Spleen (tissue), 11 donors: ENCODE measurements around the gene OPHN1. TPM values are rescaled to one million over a fixed set of nuclear protein-coding genes. Genes with fewer than 3 reads are reported as not detected.

Experiments
- DNase-seq: peaks from one replicate; pipeline ENCODE4 v3.0.0-alpha.2; 2020
- H3K27ac ChIP-seq, 8 donors: fragments of 200-600 bp; sonication (generic) in 7 of 8; 1 replicate in 4 of 8; 2 replicates in 4 of 8; pipeline versions ENCODE4 v1.5.0 to v1.8.0; 2016 to 2021; ENCODE audit warnings: inconsistent platforms in 4 of 8, mild to moderate bottlenecking in 4 of 8, moderate library complexity in 1 of 8
- H3K27me3 ChIP-seq, 7 donors: fragments of 200-600 bp; sonication (generic) in 6 of 7; replicated peaks in 1 of 7; 1 replicate in 4 of 7; 2 replicates in 3 of 7; pipeline versions ENCODE4 v1.5.0 to v1.8.0; 2016 to 2021; ENCODE audit warnings: inconsistent platforms in 3 of 7, mild to moderate bottlenecking in 1 of 7
- H3K36me3 ChIP-seq, 6 donors: fragments of 200-600 bp; sonication (generic) in 5 of 6; 1 replicate in 4 of 6; 2 replicates in 2 of 6; pipeline versions ENCODE4 v1.5.0 to v1.8.0; 2016 to 2021; ENCODE audit warnings: inconsistent platforms in 2 of 6
- H3K4me1 ChIP-seq, 6 donors: fragments of 200-600 bp; sonication (generic) in 5 of 6; 1 replicate in 3 of 6; 2 replicates in 3 of 6; pipeline versions ENCODE4 v1.5.0 to v1.8.0; 2016 to 2021; ENCODE audit warnings: inconsistent platforms in 3 of 6
- H3K4me3 ChIP-seq, 8 donors: fragments of 200-600 bp; sonication (generic) in 7 of 8; 1 replicate in 4 of 8; 2 replicates in 4 of 8; pipeline versions ENCODE4 v1.5.0 to v1.8.0; 2016 to 2021; ENCODE audit warnings: inconsistent platforms in 4 of 8, mild to moderate bottlenecking in 4 of 8, moderate library complexity in 2 of 8
- H3K9me3 ChIP-seq, 8 donors: fragments of 200-600 bp; sonication (generic) in 7 of 8; 1 replicate in 4 of 8; 2 replicates in 4 of 8; pipeline versions ENCODE4 v1.5.0 to v1.8.0; 2016 to 2021; ENCODE audit warnings: inconsistent platforms in 4 of 8
- POLR2A ChIP-seq, 3 donors: fragments of 450-650 bp; IDR thresholded peaks; one replicate each; pipeline ENCODE4 v1.5.1; 2017; ENCODE audit warnings: antibody characterized with exemption in 3 of 3, mild to moderate bottlenecking in 1 of 3
- POLR2AphosphoS5 ChIP-seq, 3 donors: sonication (generic); formaldehyde crosslinking; IDR thresholded peaks; one replicate each; pipeline ENCODE4 v1.5.1; 2017; ENCODE audit warnings: antibody characterized with exemption in 3 of 3
- WGBS, 5 donors: extraction: QIAGEN DNeasy Blood & Tissue Kit in 3 of 5; methylation state at CpG; one replicate each; pipeline versions ENCODE4 v1.1.5 to v1.1.7; 2013 to 2018; 5-methylcytosine and 5-hydroxymethylcytosine counted together
- intact Hi-C: fragments of 100-400 bp; cut with DNase I; formaldehyde crosslinking; loops from one replicate; pipeline ENCODE4 v1.15.0; 2023; ENCODE audit warnings: low total_unique reads
- polyA plus RNA-seq, 3 donors: library from polyadenylated mRNA; stranded (reverse); fragments of 200-250 nt; gene quantifications; one replicate each; pipeline ENCODE4 v1.2.1, GENCODE V29; 2013
- total RNA-seq, 7 donors: library from RNA; depleted of rRNA in 3 of 7; stranded (reverse); fragments of >200 nt in 3 of 7; fragmentation: NEBNext Ultra II Directional in 4 of 7; extraction: Animal tissue kit (Norgen Biotek cat#: 25700) in 4 of 7; gene quantifications; one replicate each; pipeline versions ENCODE4 v1.1.0 to v1.2.1, GENCODE V29; 2016 to 2021
- TF ChIP-seq, protein P1 (sequence below), 11 experiments: fragments of 200-600 bp in 7 of 11; fragments of 450-650 bp in 4 of 11; sonication (generic) in 4 of 11; IDR thresholded peaks in 8 of 11; conservative IDR thresholded peaks in 3 of 11; 1 replicate in 7 of 11; 2 replicates in 4 of 11; pipeline versions ENCODE4 v1.4.0 to v1.8.0; 2016 to 2021; ENCODE audit warnings: antibody characterized with exemption in 11 of 11, inconsistent platforms in 4 of 11, mild to moderate bottlenecking in 1 of 11
- donor health status: healthy with polysubstance abuse.
- donor health status: DM: no; HTN: no; CAD: no; lungs with moderate emphysema.
- donor health status: DM: no; HTN: no; CAD: no.
- donor health status: Bipolar disorder and iron deficiency.
- donor health status: healthy.
- donor health status: DM: no; HTN: no; CAD: no.
- donor health status: DM: yes; HTN: yes; CAD: no.

Gene OPHN1
- total and polyA plus RNA-seq, 10 donors = 0.20 to 4.6 (median 3.1) TPM

GRCh38 chrX:68455151-68455510, 21.8 kb upstream of the OPHN1 start:
- Histone ChIP-seq H3K4me1 (no peaks in the 10 kb centered on the region), H3K9me3 (no peaks in the 10 kb centered on the region), H3K36me3 (no peaks in the 10 kb centered on the region), H3K27ac (no peak overlapping the region), H3K27me3 (peaks cover 0 to 2% (median 0%) of the 10 kb centered on the region in 7 donors), H3K4me3 (no peak overlapping the region)
- WGBS, 5 donors = 88 to 99% (median 92%) methylated on average over 4 of the region's 4 CpGs
- no peak for DNase-seq
- intact Hi-C loops = no loop called here
- TF ChIP-seq, protein P1, sequence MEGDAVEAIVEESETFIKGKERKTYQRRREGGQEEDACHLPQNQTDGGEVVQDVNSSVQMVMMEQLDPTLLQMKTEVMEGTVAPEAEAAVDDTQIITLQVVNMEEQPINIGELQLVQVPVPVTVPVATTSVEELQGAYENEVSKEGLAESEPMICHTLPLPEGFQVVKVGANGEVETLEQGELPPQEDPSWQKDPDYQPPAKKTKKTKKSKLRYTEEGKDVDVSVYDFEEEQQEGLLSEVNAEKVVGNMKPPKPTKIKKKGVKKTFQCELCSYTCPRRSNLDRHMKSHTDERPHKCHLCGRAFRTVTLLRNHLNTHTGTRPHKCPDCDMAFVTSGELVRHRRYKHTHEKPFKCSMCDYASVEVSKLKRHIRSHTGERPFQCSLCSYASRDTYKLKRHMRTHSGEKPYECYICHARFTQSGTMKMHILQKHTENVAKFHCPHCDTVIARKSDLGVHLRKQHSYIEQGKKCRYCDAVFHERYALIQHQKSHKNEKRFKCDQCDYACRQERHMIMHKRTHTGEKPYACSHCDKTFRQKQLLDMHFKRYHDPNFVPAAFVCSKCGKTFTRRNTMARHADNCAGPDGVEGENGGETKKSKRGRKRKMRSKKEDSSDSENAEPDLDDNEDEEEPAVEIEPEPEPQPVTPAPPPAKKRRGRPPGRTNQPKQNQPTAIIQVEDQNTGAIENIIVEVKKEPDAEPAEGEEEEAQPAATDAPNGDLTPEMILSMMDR (IDR thresholded peaks at IDR 0.05 in 8 of 11, conservative IDR thresholded peaks at IDR 0.05 in 3 of 11) = no peak
- TF ChIP-seq POLR2A (IDR thresholded peaks at IDR 0.05) = no peak
- no peak for TF ChIP-seq POLR2AphosphoS5 (IDR thresholded peaks at IDR 0.05)

DNA sequence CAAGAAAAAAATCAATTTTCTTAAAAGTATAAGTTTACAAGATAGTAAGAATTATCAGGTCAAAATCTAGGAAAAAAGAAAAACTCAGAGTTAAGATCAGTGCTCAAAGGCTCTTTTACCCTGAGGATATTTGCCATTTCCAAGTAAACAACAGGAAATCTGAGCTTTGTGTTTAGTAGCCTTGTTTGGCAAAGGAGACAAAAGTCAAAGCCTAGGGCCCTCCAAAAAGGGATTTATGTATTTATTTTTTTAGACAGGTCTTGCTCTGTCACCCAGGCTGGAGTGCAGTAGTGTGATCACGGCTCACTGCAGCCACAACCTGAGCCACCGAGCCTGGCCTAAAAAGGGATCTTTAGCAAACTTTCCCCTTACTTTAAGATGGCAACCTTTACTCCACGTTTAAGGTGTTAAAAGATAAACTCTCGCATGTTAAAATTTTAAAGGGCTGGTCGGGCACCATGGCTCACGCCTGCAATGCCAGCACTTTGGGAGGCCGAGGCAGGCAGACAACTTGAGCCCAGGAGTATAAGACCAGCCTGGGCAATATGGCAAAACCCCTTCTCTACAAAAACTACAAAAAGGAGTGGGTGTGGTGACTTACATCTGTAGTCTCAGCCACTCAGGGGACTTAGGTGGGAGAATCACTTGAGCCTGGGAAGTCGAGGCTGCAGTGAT, 21.3 kb upstream of the OPHN1 start:
- intact Hi-C loops = no loop called here
- H3K4me1 ChIP-seq = no peaks in the 10 kb centered on the region
- WGBS, 5 donors = 78 to 90% (median 84%) methylated on average over 8 of the region's 8 CpGs
- no peak overlapping the region for H3K4me3 ChIP-seq
- H3K27ac ChIP-seq = no peak overlapping the region
- H3K27me3 ChIP-seq = peaks cover 0 to 2% (median 0%) of the 10 kb centered on the region in 7 donors
- no peaks in the 10 kb centered on the region for H3K36me3 ChIP-seq
- H3K9me3 ChIP-seq = no peaks in the 10 kb centered on the region
- DNase-seq = no peak
- TF ChIP-seq POLR2AphosphoS5 (IDR thresholded peaks at IDR 0.05) = no peak
- no peak for TF ChIP-seq POLR2A (IDR thresholded peaks at IDR 0.05)
- TF ChIP-seq, protein P1 (IDR thresholded peaks at IDR 0.05 in 8 of 11, conservative IDR thresholded peaks at IDR 0.05 in 3 of 11) = no peak

- 80 to 88% (median 85%) methylated on average over 8 of the region's 8 CpGs for WGBS, 5 donors
- intact Hi-C loops = no loop called here
- Histone ChIP-seq H3K36me3 (no peaks in the 10 kb centered on the region), H3K27me3 (peaks cover 0 to 6% (median 0%) of the 10 kb centered on the region in 7 donors), H3K27ac (no peak overlapping the region), H3K4me1 (no peaks in the 10 kb centered on the region), H3K9me3 (no peaks in the 10 kb centered on the region), H3K4me3 (no peak overlapping the region)
- no peak for DNase-seq
- TF ChIP-seq, protein P1 (IDR thresholded peaks at IDR 0.05 in 8 of 11, conservative IDR thresholded peaks at IDR 0.05 in 3 of 11) = no peak
- TF ChIP-seq POLR2A (IDR thresholded peaks at IDR 0.05) (no peak), POLR2AphosphoS5 (IDR thresholded peaks at IDR 0.05) (no peak)
These were observed 18.4 kb upstream of the OPHN1 start for GRCh38 chrX:68451720-68452119.

DNA sequence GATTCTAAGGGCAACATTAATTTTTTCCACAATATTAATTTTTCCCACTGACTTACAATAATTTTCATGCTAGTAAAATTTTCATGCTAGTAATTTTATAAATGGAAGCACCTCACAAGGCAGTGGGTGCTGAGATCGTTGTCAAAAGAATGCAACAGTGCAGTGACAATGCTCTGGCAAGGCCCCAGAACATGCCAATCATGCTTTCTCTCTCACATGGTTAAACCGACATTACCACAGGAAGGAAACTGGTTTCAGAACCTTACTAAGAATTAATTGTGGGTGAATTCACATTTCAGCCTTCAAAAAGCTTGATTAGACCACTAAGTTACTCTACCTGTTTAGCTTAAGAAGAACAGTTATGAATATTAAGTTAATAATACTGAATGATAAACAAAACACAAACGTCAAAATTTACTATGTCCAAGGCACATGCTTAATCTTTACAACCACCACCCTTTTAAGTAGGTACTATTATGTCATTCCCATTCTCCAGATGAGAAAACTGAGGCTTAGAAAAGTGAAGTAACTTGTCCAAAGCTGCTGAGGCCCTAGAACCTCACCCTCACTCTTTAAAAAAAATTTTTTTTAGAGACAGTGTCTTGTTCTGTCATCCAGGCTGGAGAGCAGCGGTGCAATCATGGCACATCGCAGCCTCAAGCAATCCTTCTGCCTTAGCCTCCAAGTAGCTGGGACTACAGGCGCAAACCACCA, 10.0 kb upstream of the OPHN1 start:
- H3K27ac ChIP-seq = no peak overlapping the region
- WGBS, 5 donors = 50 to 55% (median 53%) methylated on average over 6 of the region's 6 CpGs
- DNase-seq = no peak
- TF ChIP-seq, protein P1 (IDR thresholded peaks at IDR 0.05 in 8 of 11, conservative IDR thresholded peaks at IDR 0.05 in 3 of 11) = no peak
- TF ChIP-seq POLR2AphosphoS5 (IDR thresholded peaks at IDR 0.05) = no peak
- TF ChIP-seq POLR2A (IDR thresholded peaks at IDR 0.05) = no peak
- H3K36me3 ChIP-seq = no peaks in the 10 kb centered on the region
- H3K4me3 ChIP-seq = no peak overlapping the region
- intact Hi-C loops = no loop called here
- peaks cover 0 to 6% (median 0%) of the 10 kb centered on the region in 7 donors for H3K27me3 ChIP-seq
- no peaks in the 10 kb centered on the region for H3K9me3 ChIP-seq
- H3K4me1 ChIP-seq = peaks cover 0 to 6% (median 0%) of the 10 kb centered on the region in 6 donors
